Activated T-cell treated with anti-CD3 and anti-CD28 coated beads, Interleukin-2, amount 50 U/mL, for 72 hours (primary cell): ENCODE measurements around the gene PCID2. TPM values are rescaled to one million over a fixed set of nuclear protein-coding genes. Genes with fewer than 3 reads are reported as not detected.

Source experiments
- ATAC-seq, 2 donors: fragments of 150-1000 bp; cut with Tn5 transposase; replicated peaks in 1 of 2; 2 replicates each; pipeline ENCODE4 v1.10.0; 2021; ENCODE audit warnings: moderate library complexity in 2 of 2, mild to moderate bottlenecking in 1 of 2
- DNase-seq, 2 donors: peaks; one replicate each; pipeline ENCODE4 v3.0.0; 2021 to 2022; ENCODE audit warnings: mixed read lengths in 1 of 2
- H3K27ac Mint-ChIP-seq: one replicate; pipeline ENCODE4 v1.8.0; 2022; ENCODE audit warnings: mild to moderate bottlenecking, moderate library complexity, mixed read lengths
- H3K27me3 Mint-ChIP-seq: one replicate; pipeline ENCODE4 v1.8.0; 2022; ENCODE audit warnings: low read depth, mixed read lengths
- H3K36me3 Mint-ChIP-seq, 2 donors: one replicate each; pipeline ENCODE4 v1.8.0; 2022; ENCODE audit warnings: mixed read lengths in 2 of 2, mild to moderate bottlenecking in 1 of 2; ENCODE audit not compliant: insufficient read depth in 2 of 2
- H3K4me1 Mint-ChIP-seq: one replicate; pipeline ENCODE4 v1.8.0; 2022; ENCODE audit warnings: low read depth, mixed read lengths
- H3K4me3 Mint-ChIP-seq, 2 donors: one replicate each; pipeline ENCODE4 v1.8.0; 2022; ENCODE audit warnings: mild to moderate bottlenecking in 2 of 2, mixed read lengths in 2 of 2, moderate library complexity in 2 of 2
- H3K9me3 Mint-ChIP-seq, 2 donors: one replicate each; pipeline ENCODE4 v1.8.0; 2022; ENCODE audit warnings: mixed read lengths in 2 of 2
- total RNA-seq, 2 donors: library from RNA; stranded (reverse); gene quantifications; one replicate each; pipeline ENCODE4 v1.2.3, GENCODE V29; 2022

Gene PCID2
- total RNA-seq, 2 donors from 2014 or later = 76.8 to 83.1 TPM

- Mint-ChIP-seq H3K27me3 (no peaks in the 10 kb centered on the region), H3K27ac (no peak overlapping the region), H3K9me3 (no peaks in the 10 kb centered on the region)
Observed at GRCh38 chr13:113178070-113178895, 30.2 kb downstream of the PCID2 start.

GRCh38 chr13:113176822-113177221, 31.6 kb downstream of the PCID2 start:
- H3K4me3 Mint-ChIP-seq = no peak overlapping the region
- H3K4me1 Mint-ChIP-seq = peaks cover 6% of the 10 kb centered on the region
- H3K36me3 Mint-ChIP-seq = peaks cover 7 to 41% of the 10 kb centered on the region in 2 donors
- H3K27me3 Mint-ChIP-seq = no peaks in the 10 kb centered on the region
- H3K9me3 Mint-ChIP-seq = no peaks in the 10 kb centered on the region
- no peak for ATAC-seq
- no peak overlapping the region for H3K27ac Mint-ChIP-seq
- DNase-seq = no peak

More at GRCh38 chr13:113178070-113178895, 30.2 kb downstream of the PCID2 start:
- peaks cover 8 to 47% of the 10 kb centered on the region in 2 donors for H3K36me3 Mint-ChIP-seq
- ATAC-seq (no peak), DNase-seq (no peak)
- H3K4me3 Mint-ChIP-seq = no peak overlapping the region
- H3K4me1 Mint-ChIP-seq = peaks cover 6% of the 10 kb centered on the region

- peak overlapping the region in 1 of 2 donors; percentile 11 for H3K4me3 Mint-ChIP-seq
- DNase-seq = no peak
- ATAC-seq = peak; percentile 31 to 67
- no peaks in the 10 kb centered on the region for H3K27me3 Mint-ChIP-seq
- H3K27ac Mint-ChIP-seq = peak overlapping the region; percentile 70
- H3K36me3 Mint-ChIP-seq = peaks cover 7 to 40% of the 10 kb centered on the region in 2 donors
- peaks cover 6% of the 10 kb centered on the region for H3K4me1 Mint-ChIP-seq
- no peaks in the 10 kb centered on the region for H3K9me3 Mint-ChIP-seq
Observed at GRCh38 chr13:113176280-113176679, 32.2 kb downstream of the PCID2 start.

GRCh38 chr13:113172419-113172926, 36.0 kb downstream of the PCID2 start:
- ATAC-seq (no peak), DNase-seq (no peak)
- H3K36me3 Mint-ChIP-seq = peaks cover 10 to 40% of the 10 kb centered on the region in 2 donors
- H3K27me3 Mint-ChIP-seq = no peaks in the 10 kb centered on the region
- H3K9me3 Mint-ChIP-seq = peaks cover 2% of the 10 kb centered on the region in 2 donors
- peaks cover 6% of the 10 kb centered on the region for H3K4me1 Mint-ChIP-seq
- no peak overlapping the region for H3K4me3 Mint-ChIP-seq
- no peak overlapping the region for H3K27ac Mint-ChIP-seq

GRCh38 chr13:113171250-113172125, 37.0 kb downstream of the PCID2 start:
- H3K9me3 Mint-ChIP-seq = peaks cover 2% of the 10 kb centered on the region in 2 donors
- DNase-seq (no peak), ATAC-seq (no peak)
- H3K36me3 Mint-ChIP-seq = peaks cover 10 to 38% of the 10 kb centered on the region in 2 donors
- H3K27ac Mint-ChIP-seq = no peak overlapping the region
- H3K27me3 Mint-ChIP-seq = no peaks in the 10 kb centered on the region
- peaks cover 7% of the 10 kb centered on the region for H3K4me1 Mint-ChIP-seq
- H3K4me3 Mint-ChIP-seq = no peak overlapping the region

- Mint-ChIP-seq H3K27ac (no peak overlapping the region), H3K36me3 (peaks cover 8 to 29% of the 10 kb centered on the region in 2 donors), H3K9me3 (peaks cover 2% of the 10 kb centered on the region in 2 donors), H3K27me3 (no peaks in the 10 kb centered on the region), H3K4me1 (peaks cover 8% of the 10 kb centered on the region), H3K4me3 (no peak overlapping the region)
- ATAC-seq = no peak
- DNase-seq = no peak
Observed at GRCh38 chr13:113170511-113170910, 38.0 kb downstream of the PCID2 start.

- Mint-ChIP-seq H3K27me3 (no peaks in the 10 kb centered on the region), H3K4me1 (peaks cover 8% of the 10 kb centered on the region), H3K9me3 (peaks cover 2% of the 10 kb centered on the region in 2 donors), H3K27ac (peak overlapping the region; percentile 44), H3K36me3 (peaks cover 8 to 27% of the 10 kb centered on the region in 2 donors), H3K4me3 (no peak overlapping the region)
- ATAC-seq (no peak), DNase-seq (no peak)
Observed at GRCh38 chr13:113169277-113170272, 38.9 kb downstream of the PCID2 start.

- no peaks in the 10 kb centered on the region for H3K27me3 Mint-ChIP-seq
- ATAC-seq = no peak
- H3K27ac Mint-ChIP-seq = no peak overlapping the region
- H3K4me1 Mint-ChIP-seq = peaks cover 8% of the 10 kb centered on the region
- H3K36me3 Mint-ChIP-seq = peaks cover 8 to 23% of the 10 kb centered on the region in 2 donors
- H3K4me3 Mint-ChIP-seq = no peak overlapping the region
- H3K9me3 Mint-ChIP-seq = peaks cover 2% of the 10 kb centered on the region in 2 donors
- no peak for DNase-seq
Observed at GRCh38 chr13:113168211-113168610, 40.3 kb downstream of the PCID2 start.

- Mint-ChIP-seq H3K4me1 (peaks cover 8% of the 10 kb centered on the region), H3K36me3 (peaks cover 8 to 23% of the 10 kb centered on the region in 2 donors), H3K9me3 (peaks cover 2% of the 10 kb centered on the region in 2 donors), H3K27ac (no peak overlapping the region), H3K27me3 (no peaks in the 10 kb centered on the region), H3K4me3 (no peak overlapping the region)
- no peak for DNase-seq
- no peak for ATAC-seq
Observed at GRCh38 chr13:113167575-113167974, 40.9 kb downstream of the PCID2 start.

GRCh38 chr13:113167155-113167554, 41.3 kb downstream of the PCID2 start:
- H3K36me3 Mint-ChIP-seq = peaks cover 8 to 23% of the 10 kb centered on the region in 2 donors
- H3K27me3 Mint-ChIP-seq = no peaks in the 10 kb centered on the region
- ATAC-seq (no peak), DNase-seq (no peak)
- no peak overlapping the region for H3K4me3 Mint-ChIP-seq
- H3K4me1 Mint-ChIP-seq = peaks cover 8% of the 10 kb centered on the region
- H3K9me3 Mint-ChIP-seq = peaks cover 2% of the 10 kb centered on the region in 2 donors
- H3K27ac Mint-ChIP-seq = no peak overlapping the region

- Mint-ChIP-seq H3K4me3 (no peak overlapping the region), H3K27ac (no peak overlapping the region), H3K4me1 (peaks cover 8% of the 10 kb centered on the region), H3K36me3 (peaks cover 8 to 23% of the 10 kb centered on the region in 2 donors), H3K27me3 (no peaks in the 10 kb centered on the region), H3K9me3 (peaks cover 2% of the 10 kb centered on the region in 2 donors)
- DNase-seq = no peak
- ATAC-seq = peak in 1 of 2 donors; percentile 5
Observed at GRCh38 chr13:113166681-113167080, 41.8 kb downstream of the PCID2 start.

- no peak overlapping the region for H3K27ac Mint-ChIP-seq
- ATAC-seq = peak; percentile 69 to 76
Observed at GRCh38 chr13:113166266-113166665, 42.2 kb downstream of the PCID2 start.

More at GRCh38 chr13:113166266-113166665, 42.2 kb downstream of the PCID2 start:
- H3K4me3 Mint-ChIP-seq = no peak overlapping the region
- H3K27me3 Mint-ChIP-seq = no peaks in the 10 kb centered on the region
- H3K36me3 Mint-ChIP-seq = peaks cover 8 to 23% of the 10 kb centered on the region in 2 donors
- peak in 1 of 2 donors; percentile 19 for DNase-seq
- peaks cover 2% of the 10 kb centered on the region in 2 donors for H3K9me3 Mint-ChIP-seq
- H3K4me1 Mint-ChIP-seq = peaks cover 11% of the 10 kb centered on the region
